K562 (cell line): ENCODE measurements around the gene NEUROD2.

ENCODE experiments used
- EZH2 ChIP-seq: IDR thresholded peaks from 2 replicates; pipeline ENCODE4 v1.6.1; 2012; ENCODE audit warnings: low read depth, mild to moderate bottlenecking, inconsistent platforms, low read length, borderline replicate concordance
- KDM1A ChIP-seq, 2 experiments: fragments of 450-650 bp; IDR thresholded peaks; 2 replicates each; pipeline ENCODE4 v1.6.1; 2016; ENCODE audit warnings: mild to moderate bottlenecking in 2 of 2
- KLF1 ChIP-seq: fragments of 450-650 bp; IDR thresholded peaks from 2 replicates; pipeline ENCODE4 v1.6.1; 2016; ENCODE audit warnings: missing genetic modification characterization, missing compliant biosample characterization
- MAFK ChIP-seq: IDR thresholded peaks from 2 replicates; pipeline ENCODE4 v1.6.1; 2011; ENCODE audit warnings: low read length, improper control_type of control experiment
- MITF ChIP-seq: IDR thresholded peaks from 2 replicates; pipeline ENCODE4 v1.6.1; 2014; ENCODE audit warnings: antibody characterized with exemption
- POLR2AphosphoS5 ChIP-seq: IDR thresholded peaks from 2 replicates; pipeline ENCODE4 v1.6.1; 2011; ENCODE audit warnings: mild to moderate bottlenecking, low read depth, low read length, moderate library complexity; ENCODE audit not compliant: control insufficient read depth, insufficient read depth
- TAF1 ChIP-seq: IDR thresholded peaks from 2 replicates; pipeline ENCODE4 v1.6.1; 2011; ENCODE audit warnings: mild to moderate bottlenecking, low read length, moderate library complexity; ENCODE audit not compliant: insufficient read depth, control insufficient read depth, severe bottlenecking; ENCODE audit errors: extremely low read depth
- ZKSCAN1 ChIP-seq: fragments of 150-350 bp; IDR thresholded peaks from 2 replicates; pipeline ENCODE4 v1.6.1; 2016; ENCODE audit warnings: low read depth, low read length
- ZNF274 ChIP-seq: IDR thresholded peaks from 2 replicates; pipeline ENCODE4 v1.6.1; 2011; ENCODE audit warnings: low read depth, mild to moderate bottlenecking, low read length, moderate library complexity, borderline replicate concordance
- ZNF347 ChIP-seq: fragments of 450-650 bp; formaldehyde crosslinking; IDR thresholded peaks from 2 replicates; pipeline ENCODE4 v1.4.0; 2020; ENCODE audit warnings: low read depth, mild to moderate bottlenecking, moderate library complexity
- TF ChIP-seq, protein P1 (sequence below): fragments of 200-800 bp; sonication (Bioruptor generic); IDR thresholded peaks from 2 replicates; pipeline ENCODE4 v1.6.1; 2017; ENCODE audit warnings: missing genetic modification characterization, missing compliant biosample characterization
- TF ChIP-seq, protein P2 (sequence below): fragments of 250-450 bp; sonication (Bioruptor Pico); IDR thresholded peaks from 2 replicates; pipeline ENCODE4 v1.5.0; 2021

DNA sequence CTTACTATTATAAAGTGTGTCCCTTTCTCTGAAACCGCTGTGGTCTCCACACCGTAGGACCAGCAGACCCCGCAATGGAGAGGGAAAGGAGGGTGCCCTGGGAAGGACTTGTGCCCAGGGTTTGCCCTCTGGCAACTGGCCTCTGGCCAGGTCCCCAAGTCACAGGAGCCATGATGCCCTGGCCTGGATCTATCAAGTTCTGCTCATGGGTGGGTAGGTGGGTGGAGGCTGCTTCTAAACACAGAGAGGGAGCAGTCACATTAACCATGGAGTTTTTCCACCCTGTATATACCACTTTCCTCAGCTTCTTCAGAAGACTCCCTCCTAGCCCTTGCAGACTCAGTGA is 9.4 kb upstream of the NEUROD2 start:
- no peak for TF ChIP-seq MITF
- TF ChIP-seq POLR2AphosphoS5: no peak
- no peak for TF ChIP-seq KLF1 (tag)
- TF ChIP-seq EZH2: no peak
- no peak for TF ChIP-seq KDM1A (IDR thresholded peaks at IDR 0.05)
- TF ChIP-seq ZNF274: no peak
- TF ChIP-seq, protein P1, sequence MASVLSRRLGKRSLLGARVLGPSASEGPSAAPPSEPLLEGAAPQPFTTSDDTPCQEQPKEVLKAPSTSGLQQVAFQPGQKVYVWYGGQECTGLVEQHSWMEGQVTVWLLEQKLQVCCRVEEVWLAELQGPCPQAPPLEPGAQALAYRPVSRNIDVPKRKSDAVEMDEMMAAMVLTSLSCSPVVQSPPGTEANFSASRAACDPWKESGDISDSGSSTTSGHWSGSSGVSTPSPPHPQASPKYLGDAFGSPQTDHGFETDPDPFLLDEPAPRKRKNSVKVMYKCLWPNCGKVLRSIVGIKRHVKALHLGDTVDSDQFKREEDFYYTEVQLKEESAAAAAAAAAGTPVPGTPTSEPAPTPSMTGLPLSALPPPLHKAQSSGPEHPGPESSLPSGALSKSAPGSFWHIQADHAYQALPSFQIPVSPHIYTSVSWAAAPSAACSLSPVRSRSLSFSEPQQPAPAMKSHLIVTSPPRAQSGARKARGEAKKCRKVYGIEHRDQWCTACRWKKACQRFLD (CRISPR knock-in tag): no peak
- TF ChIP-seq, protein P2, sequence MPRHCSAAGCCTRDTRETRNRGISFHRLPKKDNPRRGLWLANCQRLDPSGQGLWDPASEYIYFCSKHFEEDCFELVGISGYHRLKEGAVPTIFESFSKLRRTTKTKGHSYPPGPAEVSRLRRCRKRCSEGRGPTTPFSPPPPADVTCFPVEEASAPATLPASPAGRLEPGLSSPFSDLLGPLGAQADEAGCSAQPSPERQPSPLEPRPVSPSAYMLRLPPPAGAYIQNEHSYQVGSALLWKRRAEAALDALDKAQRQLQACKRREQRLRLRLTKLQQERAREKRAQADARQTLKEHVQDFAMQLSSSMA (CRISPR knock-in tag): no peak
- TF ChIP-seq MAFK: no peak
- TF ChIP-seq ZNF347: no peak
- TF ChIP-seq TAF1: no peak
- no peak for TF ChIP-seq ZKSCAN1
